Measurements from ENCODE around the gene PHF2.

- TF ChIP-seq CTCF (IDR thresholded peaks at IDR 0.05; ENCODE audit: low read depth, low read length), result no peak
- TF ChIP-seq EZH2phosphoT487 (IDR thresholded peaks at IDR 0.05; ENCODE audit: low read depth), result no peak
Observed at GRCh38 chr9:93658184-93658925, 82.0 kb downstream of the PHF2 start.

Data from OCI-LY3 (cell line).